KOPT-K1 (cell line): ENCODE data around the gene ZFHX3.

ENCODE experiments used
- H3K27ac ChIP-seq: fragments of 200-600 bp; sonication (generic); 2 replicates; pipeline ENCODE4 v1.5.1; 2016; ENCODE audit warnings: antibody characterized with exemption, mild to moderate bottlenecking, low read depth, low read length; ENCODE audit not compliant: poor library complexity, severe bottlenecking
- H3K36me3 ChIP-seq: fragments of 200-600 bp; sonication (generic); 2 replicates; pipeline ENCODE4 v1.5.1; 2017; ENCODE audit warnings: antibody characterized with exemption, mild to moderate bottlenecking, low read length, moderate library complexity; ENCODE audit not compliant: insufficient read depth
- H3K9me3 ChIP-seq: fragments of 200-600 bp; sonication (generic); 2 replicates; pipeline ENCODE4 v1.5.1; 2017; ENCODE audit warnings: antibody characterized with exemption, low read length, mild to moderate bottlenecking; ENCODE audit not compliant: insufficient read depth, poor library complexity, severe bottlenecking

ZFHX3 gene

DNA sequence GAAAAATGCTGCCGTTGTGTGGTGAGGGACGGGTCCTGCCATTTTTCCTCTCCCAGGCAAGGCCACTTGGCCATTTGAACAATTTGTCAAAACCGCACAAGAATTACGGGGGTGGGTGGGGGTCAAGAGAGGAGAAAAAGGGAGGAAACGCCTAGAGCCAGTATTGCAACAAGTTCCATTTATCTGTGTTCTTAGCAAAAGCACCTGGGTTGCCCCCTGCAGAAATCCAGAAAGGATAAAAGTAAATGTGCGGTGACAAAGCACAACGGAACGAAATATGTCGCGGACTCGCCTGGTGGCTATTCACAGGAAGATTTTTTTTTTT, 209.4 kb downstream of the ZFHX3 start:
- no peaks in the 10 kb centered on the region for H3K36me3 ChIP-seq
- no peak overlapping the region for H3K27ac ChIP-seq
- H3K9me3 ChIP-seq = no peaks in the 10 kb centered on the region

DNA sequence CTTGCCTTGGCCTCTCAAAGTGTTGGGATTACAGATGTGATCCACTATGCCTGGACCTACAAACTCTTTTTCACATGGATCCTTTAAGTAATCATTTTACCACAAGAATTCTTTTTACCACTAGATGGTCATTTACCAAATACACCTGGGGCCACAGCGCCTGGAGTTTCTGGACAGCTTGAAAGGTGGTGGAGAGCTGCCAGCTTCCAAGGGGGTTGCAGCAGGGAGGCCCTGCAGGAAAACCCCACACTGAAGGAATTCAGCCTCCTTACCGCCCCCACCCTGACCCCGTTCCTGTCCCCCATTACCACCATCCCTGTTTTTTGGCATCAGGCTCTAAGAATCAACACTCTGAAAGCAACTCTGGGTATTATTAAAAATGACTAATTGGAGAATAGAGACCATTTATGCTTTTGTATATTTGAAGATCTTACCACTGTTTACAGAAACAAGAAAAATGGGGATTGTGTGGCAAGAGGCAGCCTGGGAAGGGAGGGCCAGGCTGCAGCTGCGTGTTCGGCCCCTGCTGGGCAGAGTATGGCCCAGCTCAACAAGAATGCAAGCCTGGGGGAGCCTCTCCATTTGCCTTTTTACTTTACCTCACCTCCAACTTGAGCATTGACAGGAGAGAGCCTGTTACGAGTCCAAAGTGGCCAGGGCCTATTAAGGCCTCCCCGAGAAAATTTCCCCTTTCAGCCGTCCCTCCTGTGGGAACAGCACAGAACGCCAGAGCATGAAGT, 209.9 kb downstream of the ZFHX3 start:
- Histone ChIP-seq H3K9me3 (no peaks in the 10 kb centered on the region), H3K36me3 (no peaks in the 10 kb centered on the region), H3K27ac (no peak overlapping the region)

DNA sequence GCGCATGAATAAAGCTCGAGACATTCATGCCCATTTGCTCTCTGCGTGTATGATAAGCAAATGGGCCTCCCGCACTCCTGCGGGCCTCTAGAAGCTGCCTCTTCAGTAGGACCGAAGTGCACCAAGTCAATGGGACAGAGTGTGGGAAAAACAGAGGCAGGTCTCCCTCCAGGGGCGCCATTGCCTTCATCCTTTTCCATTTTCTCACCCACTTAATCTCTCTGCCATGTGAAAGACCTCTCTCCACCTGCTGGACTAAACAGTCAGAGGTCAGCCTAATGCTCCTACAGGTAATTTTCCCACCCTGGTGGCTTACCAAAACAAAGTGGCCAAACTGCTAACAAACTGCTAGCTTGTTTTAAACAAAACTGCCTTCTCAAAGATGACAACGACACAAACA, 210.9 kb downstream of the ZFHX3 start:
- no peak overlapping the region for H3K27ac ChIP-seq
- no peaks in the 10 kb centered on the region for H3K36me3 ChIP-seq
- no peaks in the 10 kb centered on the region for H3K9me3 ChIP-seq

DNA sequence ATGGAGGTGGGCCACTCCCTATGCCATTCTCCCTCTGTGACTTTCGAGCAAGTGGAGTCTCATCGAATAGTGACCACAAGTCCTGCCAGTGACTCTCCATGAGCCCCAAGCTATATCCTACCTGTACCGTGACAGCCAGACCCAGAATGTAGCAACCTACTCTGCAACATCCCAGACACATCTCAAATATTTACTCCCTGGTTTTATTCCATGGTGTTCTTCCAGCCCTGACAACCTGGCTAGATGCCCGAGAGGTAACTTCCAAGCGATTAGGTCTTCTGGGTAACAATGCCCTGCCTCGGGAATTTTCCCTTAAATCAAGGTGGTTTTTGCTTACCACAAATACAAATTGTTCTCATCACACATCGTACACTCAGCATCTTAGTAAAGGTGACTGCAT, 211.7 kb downstream of the ZFHX3 start:
- H3K9me3 ChIP-seq = no peaks in the 10 kb centered on the region
- no peaks in the 10 kb centered on the region for H3K36me3 ChIP-seq
- no peak overlapping the region for H3K27ac ChIP-seq

DNA sequence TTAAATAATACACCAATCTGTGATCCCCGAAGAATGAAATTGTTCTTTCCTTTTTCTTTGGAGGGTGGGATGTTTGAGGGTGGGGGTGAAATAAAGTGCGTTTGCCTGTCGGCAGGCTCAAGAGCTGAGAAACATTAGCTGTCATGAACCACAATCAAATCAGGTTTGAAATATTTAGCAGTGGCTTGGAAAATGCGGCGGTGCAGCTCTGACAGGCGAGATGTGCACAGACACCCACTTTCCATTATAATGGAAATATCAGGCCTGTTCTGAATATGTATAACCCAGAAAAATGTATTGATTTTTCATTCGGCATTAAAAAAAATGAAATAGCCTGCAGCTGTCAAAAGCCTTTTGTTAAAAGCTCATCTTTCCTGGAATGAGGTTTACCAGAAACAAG, 212.8 kb downstream of the ZFHX3 start:
- Histone ChIP-seq H3K36me3 (no peaks in the 10 kb centered on the region), H3K27ac (no peak overlapping the region)

DNA sequence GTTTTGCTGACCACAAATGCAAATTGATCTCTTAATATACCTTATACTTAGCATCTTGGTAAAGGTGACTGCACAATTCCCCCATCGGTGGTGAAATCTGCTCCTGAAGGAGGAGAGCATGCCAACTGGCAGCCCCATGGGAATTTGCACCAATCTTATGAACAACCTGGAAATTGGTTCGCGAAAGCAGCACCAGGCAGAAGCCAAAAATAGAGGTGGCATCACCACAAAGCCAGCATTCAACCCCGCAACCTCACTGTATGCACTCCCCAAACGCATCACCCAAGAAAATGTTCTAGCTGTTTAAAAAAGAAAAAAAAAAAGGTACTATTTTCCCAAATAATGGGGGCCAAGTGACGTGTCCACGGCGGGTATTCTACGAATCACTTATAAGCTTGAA, 213.4 kb downstream of the ZFHX3 start:
- no peaks in the 10 kb centered on the region for H3K36me3 ChIP-seq
- no peaks in the 10 kb centered on the region for H3K9me3 ChIP-seq
- no peak overlapping the region for H3K27ac ChIP-seq

More for the DNA sequence above, 212.8 kb downstream of the ZFHX3 start:
- H3K9me3 ChIP-seq = no peaks in the 10 kb centered on the region

DNA sequence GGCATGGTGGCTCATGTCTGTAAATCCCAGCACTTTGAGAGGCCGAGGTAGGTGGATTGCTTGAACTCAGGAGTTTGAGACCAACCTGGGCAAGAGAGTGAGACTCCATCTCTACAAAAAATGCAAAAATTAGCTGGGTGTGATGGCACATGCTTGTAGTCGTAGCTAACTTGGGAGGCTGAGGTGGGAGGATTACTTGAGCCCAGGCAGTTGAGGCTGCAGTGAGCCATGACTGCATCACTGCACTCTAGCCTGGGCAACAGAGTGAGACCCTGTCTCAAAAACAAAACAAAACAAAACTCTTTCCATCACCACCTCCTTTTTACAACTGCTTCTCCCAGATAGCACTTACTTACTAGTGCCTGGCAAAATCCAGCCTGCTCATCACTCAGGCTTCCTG, 214.0 kb downstream of the ZFHX3 start:
- H3K27ac ChIP-seq = no peak overlapping the region

DNA sequence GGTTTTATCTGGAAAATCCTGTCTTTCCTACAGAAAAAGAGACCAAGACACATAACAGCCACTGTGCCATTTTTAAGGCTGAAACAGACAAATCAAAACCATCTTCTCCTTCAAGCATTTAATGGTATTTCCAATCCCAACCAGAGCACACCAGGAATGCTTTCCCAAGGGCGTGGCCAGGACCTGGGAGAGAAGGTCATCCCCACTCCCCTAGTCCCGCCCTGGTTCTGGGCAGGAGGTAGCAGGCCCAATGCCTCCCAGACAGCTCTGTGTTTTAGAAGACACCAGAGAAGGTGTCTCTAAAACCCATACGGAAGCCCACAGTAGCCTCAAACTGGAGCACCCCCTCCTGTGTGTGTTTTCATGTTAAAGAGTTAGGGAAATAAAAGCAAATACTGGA, 214.4 kb downstream of the ZFHX3 start:
- H3K27ac ChIP-seq = no peak overlapping the region
- H3K36me3 ChIP-seq = no peaks in the 10 kb centered on the region
- no peaks in the 10 kb centered on the region for H3K9me3 ChIP-seq

More for the DNA sequence above, 214.0 kb downstream of the ZFHX3 start:
- Histone ChIP-seq H3K9me3 (no peaks in the 10 kb centered on the region), H3K36me3 (no peaks in the 10 kb centered on the region)

DNA sequence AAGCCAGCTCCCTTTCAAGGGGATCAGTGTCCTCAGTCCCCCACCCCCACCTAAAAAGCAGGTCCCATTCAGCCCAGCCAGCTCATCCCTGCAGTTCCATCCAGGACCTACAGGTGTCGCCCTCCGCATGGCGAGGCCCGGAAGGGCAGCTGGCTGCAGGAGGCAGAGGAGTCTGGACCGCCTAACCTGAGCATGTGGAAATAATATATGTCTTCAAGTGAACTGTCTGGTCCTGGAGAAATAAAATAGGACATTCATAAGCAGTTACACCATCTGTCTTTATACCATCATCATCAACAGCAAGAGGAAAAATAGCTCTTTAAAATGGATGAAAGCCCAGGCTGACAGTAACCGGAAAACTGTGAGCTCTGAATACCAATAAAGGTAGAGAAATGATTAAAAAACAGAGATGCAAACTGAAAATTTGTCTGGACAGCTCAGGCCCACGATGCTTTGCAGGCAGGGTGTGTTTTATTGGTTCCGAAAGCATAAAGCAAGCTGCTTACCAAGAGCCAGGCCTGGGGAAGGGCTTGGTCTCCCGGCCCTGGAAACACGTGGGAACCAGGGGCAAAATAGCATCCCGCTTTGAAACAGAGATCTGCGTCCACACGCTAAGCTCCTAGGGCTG, 215.2 kb downstream of the ZFHX3 start:
- Histone ChIP-seq H3K36me3 (no peaks in the 10 kb centered on the region), H3K9me3 (no peaks in the 10 kb centered on the region), H3K27ac (no peak overlapping the region)

DNA sequence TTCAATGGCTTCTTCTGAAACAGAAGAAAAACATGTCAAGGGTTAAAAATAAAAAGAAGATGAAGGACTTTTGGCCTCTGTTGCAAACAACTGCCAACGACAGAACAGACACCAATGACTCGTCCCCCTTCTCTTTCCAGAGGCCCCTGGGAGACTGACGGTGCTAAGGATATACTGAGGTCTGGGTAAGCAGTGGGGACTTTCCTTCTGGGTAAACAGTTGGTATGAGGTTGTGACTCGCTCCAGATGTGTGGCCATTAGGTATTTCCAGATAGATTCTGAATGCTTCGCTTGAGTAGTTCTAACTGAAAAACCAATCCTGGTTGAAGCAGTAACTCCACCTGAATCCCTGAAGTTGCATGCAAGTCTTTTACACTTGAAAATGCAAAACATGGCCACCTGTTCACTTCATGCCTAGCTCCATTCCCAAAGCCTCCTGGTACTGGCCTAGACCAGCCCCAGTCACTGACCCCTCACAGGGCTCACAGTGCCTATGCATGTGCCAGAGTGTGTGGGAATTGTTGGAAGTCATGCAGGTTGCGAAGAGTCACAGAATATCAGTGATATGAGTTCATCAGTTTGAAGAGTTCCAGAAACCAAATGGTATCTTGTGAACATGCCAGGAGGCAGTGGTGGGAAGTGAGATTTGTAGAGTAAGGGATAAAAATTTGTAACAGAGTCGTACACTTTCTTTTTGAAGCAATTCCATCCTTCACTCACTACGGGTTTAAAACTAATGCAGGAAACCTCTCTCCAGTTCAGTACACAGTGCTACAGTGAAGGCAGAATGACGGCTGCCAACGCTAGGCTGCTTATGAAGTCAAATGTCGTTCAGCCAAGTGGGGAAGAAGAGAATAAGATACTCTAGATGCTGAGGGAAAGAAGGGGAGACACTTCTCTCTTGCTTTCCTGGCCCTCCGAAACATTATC, 217.8 kb downstream of the ZFHX3 start:
- no peaks in the 10 kb centered on the region for H3K36me3 ChIP-seq
- H3K9me3 ChIP-seq = no peaks in the 10 kb centered on the region
- no peak overlapping the region for H3K27ac ChIP-seq

DNA sequence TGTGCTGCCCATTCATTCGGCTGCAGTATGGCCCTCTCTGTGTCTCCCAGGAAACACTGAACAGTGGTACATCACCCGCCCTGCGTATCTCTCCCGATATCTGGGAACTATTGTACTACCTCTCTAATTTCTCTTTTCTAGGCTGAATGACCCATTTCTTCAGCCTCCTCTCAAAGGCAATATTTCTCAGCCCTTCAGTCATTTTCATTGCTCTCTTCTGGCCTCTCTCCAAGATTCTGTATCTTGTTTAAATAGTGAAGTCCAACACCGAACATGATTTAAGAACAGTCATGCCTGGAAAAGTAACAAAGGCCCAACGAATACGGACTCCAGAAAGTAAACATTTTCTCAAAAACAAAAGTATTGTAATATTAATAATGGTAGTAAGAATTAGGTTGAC, 220.1 kb downstream of the ZFHX3 start:
- Histone ChIP-seq H3K27ac (no peak overlapping the region), H3K9me3 (no peaks in the 10 kb centered on the region), H3K36me3 (no peaks in the 10 kb centered on the region)

DNA sequence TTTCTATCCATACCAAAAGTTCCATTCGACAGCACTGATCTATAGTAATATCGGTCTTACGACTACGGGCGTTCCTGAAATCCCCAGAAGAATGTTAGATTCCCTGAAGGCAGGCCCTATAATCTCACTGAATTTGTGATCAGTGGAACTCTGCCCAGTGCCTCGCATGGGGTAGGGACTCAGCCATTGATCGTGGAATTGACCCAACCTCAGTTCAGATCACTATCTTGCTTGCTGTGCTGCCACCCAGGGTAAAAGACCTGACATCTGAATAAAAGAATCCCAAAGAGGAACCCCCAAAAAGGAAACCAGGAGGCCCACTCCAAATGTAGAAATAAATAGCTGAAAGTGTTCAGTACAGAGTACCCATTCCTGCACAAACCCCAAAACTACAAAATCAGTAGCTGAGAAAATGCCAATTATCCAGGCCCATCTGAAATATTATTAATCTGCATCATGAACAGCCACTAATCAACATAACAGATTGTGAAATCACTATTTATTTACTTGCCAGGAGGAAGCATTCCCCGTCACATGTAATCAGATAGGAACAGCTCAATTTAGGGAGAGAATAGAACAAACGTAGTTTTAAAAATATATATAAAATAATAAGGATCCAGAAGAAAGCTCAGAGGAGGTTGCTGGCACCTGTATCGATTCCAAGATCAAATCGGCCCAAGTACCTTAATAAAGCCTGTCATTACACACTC, 221.9 kb downstream of the ZFHX3 start:
- no peaks in the 10 kb centered on the region for H3K36me3 ChIP-seq
- H3K27ac ChIP-seq = no peak overlapping the region
- H3K9me3 ChIP-seq = no peaks in the 10 kb centered on the region

DNA sequence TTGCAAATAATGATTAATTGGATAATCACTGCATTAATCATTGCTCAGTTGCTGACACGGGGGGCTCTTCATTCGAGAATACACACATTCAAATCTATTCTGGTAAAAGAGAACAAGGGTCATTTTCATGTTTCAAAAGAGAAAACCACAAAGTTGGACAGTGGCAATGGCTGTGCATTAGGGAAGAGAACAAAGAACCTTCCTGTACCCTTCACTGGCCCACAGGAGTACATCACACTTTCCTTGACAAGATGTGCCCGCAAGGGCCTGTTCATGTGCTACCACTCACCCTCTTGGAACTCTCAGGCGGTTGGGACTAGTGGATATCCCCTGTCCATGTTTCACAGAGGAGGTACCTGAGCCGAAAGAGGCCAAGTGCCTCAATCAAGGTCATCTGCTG, 223.2 kb downstream of the ZFHX3 start:
- H3K9me3 ChIP-seq = no peaks in the 10 kb centered on the region
- H3K27ac ChIP-seq = no peak overlapping the region
- H3K36me3 ChIP-seq = no peaks in the 10 kb centered on the region

DNA sequence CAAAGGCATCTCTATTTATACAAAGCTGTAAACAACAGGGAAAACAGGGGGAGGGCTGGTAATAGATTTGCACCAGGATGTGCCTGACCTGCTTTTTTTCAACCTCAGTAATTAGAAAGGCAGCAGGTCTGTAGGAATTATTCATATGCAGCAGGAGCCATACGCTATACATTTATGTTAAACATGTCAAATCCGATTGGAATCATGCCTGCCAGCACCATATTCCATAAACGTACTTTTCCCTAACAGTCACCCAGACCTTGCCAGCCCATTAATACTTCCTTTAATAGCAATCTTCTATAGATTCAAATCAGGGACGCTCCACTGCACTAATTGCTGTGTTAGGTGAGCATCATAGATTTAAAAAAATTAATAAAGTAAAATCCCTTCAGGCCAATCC, 223.9 kb downstream of the ZFHX3 start:
- no peak overlapping the region for H3K27ac ChIP-seq
- H3K36me3 ChIP-seq = no peaks in the 10 kb centered on the region
- no peaks in the 10 kb centered on the region for H3K9me3 ChIP-seq
